Stimulated activated CD8-positive, alpha-beta memory T cell treated with anti-CD3 and anti-CD28 coated beads, Interleukin-15, amount 100 ng/mL, for 48 hours (primary cell): ENCODE measurements around the gene SLCO3A1.
A peak's percentile ranks its signal among the peaks of the same experiment; 100 is the strongest.

Experiments
- DNase-seq, 2 donors: peaks; one replicate each; pipeline ENCODE4 v3.0.0-alpha.2; 2020; ENCODE audit warnings: low read depth in 2 of 2

Gene SLCO3A1

DNA sequence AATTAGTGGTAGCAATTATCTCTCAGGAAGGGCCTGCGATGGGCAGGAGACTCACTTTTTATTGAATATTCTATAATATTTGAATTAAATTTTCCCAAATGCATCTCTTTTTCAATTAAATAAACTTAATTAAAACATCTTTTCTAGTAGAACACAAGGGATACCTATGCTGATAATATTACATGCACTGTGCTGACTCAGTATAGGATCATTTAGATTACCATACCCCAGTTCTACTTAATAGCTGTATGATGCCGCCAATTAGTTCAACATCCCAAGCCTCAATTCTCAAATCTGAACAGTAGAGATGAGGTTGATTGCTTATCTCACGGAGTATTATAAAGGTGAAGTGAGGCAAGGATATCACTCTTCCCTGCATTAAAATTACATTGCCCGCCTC, 149.2 kb downstream of the SLCO3A1 start:
- DNase-seq, result no peak

GRCh38 chr15:92003515-92004067, 150.1 kb downstream of the SLCO3A1 start:
- DNase-seq, result no peak

DNA sequence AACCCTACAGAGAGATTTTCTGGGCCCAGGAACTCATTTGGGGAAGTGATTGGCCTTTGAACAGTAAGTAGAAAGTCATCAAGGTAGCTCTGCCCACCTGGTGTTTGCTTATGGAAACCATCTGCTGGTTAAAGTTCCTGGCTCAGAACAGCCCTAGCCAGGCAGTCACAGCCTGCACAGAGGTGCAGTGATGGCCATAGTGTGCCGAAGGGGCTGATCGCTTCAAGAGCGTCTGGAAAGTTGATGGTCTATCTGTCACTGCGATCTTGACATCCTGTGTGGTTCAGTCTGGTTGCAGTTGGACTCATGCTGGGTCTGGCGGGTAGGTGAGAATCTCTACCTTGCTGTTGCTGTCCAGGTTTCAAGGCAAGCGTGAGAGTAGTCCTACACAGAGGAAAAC, 151.6 kb downstream of the SLCO3A1 start:
- DNase-seq, result no peak

GRCh38 chr15:92006186-92007028, 152.9 kb downstream of the SLCO3A1 start:
- DNase-seq, result no peak

GRCh38 chr15:92009162-92009561, 155.7 kb downstream of the SLCO3A1 start:
- DNase-seq, result peak in 1 of 2 donors; percentile 32

GRCh38 chr15:92011611-92012367, 158.3 kb downstream of the SLCO3A1 start:
- peak in 1 of 2 donors; percentile 29 for DNase-seq

GRCh38 chr15:92012368-92012629, 158.8 kb downstream of the SLCO3A1 start:
- no peak for DNase-seq

DNA sequence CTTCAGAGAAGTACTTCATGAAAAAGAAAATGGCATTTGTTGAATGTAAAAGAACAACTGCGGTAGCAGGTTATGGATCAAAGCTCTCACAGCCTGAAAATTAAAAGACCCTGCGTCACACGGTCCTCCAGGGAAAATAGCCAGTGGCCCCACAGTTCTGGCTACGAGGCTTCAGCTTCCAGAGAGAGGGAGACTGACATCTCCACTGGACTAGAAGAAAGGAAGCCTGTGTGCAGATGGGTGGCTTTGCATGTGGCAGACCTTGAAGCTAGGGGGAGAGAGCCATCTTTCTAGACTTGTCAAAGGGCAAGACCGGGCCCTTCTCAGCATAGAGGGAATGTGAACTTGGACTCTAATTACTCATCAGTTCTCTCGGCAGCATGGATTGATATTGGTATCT, 159.4 kb downstream of the SLCO3A1 start:
- DNase-seq, result no peak

- DNase-seq, result no peak
Measured at GRCh38 chr15:92014281-92015030, 160.9 kb downstream of the SLCO3A1 start.

GRCh38 chr15:92017882-92018534, 164.5 kb downstream of the SLCO3A1 start:
- no peak for DNase-seq

- DNase-seq, result no peak
Measured at GRCh38 chr15:92018535-92019239, 165.2 kb downstream of the SLCO3A1 start.

DNA sequence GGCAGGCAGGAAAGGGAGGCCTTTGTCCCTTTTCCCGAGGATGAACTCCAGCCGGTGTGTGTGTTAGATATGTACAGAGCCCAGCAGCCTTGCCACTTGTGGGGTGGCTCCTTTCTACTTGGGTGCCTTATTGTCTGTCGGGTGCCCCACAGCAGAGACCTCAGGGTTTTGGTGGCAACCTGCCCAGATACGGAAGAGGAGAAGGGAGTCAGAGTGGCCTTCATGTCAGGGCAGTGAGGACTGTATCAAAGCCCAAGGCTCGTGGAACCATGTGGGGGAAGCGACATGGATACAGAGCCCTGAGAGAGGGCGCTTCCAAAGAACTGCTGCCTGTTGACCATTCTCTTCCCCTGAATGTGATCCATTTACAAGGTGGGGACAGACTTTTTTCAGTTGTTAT, 166.2 kb downstream of the SLCO3A1 start:
- no peak for DNase-seq

DNA sequence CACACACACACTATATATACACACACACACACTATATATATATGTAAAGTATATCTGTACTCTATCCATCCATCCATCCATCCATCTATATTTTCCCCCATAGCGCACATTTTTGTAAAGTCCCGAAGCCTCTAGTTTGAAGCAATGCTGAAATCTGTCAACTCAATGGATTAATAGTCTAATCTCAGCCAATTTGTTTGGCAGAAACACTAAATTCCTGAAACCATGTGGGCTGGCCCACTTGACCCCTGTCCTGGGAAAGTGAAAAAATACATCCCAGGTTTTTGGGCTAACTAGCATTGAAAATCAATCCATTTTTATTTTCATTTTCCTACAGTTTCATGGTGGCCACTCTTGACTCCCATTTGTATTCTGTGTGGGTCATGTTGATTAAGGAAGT, 166.7 kb downstream of the SLCO3A1 start:
- no peak for DNase-seq

DNA sequence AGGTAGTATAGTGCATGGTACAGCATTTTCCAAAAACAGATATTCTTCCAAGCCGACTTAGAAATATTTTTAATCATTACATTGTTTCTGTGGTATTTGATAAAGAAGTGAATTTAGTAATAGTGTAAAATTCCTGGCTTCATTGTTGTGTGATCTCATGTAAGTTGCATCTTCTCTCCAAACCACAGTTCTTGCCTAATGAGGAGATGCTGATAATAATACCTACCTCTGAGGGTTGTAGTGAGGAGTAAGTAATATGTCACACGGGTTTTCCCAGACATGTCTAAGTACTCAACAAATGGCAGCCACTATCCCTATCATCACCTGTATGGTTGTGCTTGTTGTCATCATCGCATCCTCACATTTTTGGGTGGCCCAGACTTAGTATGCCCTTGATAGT, 167.3 kb downstream of the SLCO3A1 start:
- no peak for DNase-seq

DNA sequence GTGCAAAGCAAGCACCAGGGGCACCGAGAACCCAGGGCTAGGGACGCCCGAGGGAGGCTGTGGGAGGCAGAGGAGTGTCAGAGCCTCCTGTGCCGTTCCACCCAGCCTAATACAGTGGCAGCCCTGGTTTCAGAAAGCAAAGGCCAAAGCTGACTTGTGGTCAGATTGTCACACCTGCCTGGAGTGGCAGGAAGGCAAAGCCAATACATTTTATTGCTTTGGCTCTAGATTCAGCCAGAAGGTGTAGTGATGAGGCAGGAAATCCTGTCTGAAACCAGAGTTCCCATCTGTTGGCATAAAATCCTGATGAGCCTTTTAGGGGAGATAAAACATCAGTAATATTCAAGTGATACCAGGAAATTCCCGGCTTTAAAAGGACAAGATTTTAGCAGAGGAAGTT, 168.3 kb downstream of the SLCO3A1 start:
- DNase-seq, result no peak

DNA sequence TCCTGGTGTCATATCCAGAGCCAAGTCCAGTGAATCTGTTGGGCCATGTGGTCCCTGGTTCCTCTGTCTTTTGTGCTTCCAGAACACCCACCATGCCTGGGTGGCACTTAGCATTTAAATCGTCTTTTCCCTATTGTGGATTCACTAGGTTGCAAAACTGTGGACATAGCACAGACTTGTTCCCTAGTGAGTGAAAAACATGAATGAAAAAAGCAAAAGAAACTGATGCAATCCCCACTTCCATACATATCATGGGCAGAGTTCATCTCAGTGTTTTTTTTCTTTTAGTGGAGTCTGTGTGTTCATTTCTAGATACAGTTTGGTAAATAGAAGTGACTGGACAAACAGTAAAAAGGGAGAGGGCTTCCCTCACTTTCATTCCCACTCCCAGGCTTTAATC, 170.5 kb downstream of the SLCO3A1 start:
- DNase-seq, result no peak

GRCh38 chr15:92025706-92026270, 172.3 kb downstream of the SLCO3A1 start:
- no peak for DNase-seq

DNA sequence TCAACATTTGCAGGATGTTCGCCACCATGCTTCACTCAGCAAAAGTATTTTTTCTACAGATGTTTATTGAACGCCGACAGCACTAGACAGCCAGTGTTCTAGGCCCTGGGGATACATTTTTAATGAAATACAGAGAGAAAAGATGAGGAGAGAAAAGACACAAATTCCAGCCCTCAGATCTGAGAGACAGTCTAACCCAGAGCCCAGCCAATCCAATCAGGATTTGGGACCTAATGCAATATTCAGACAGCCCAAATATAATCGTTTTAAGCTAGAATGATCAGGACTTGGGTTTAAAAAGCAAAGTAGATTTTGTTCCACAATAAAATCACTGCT, 174.8 kb downstream of the SLCO3A1 start:
- no peak for DNase-seq

GRCh38 chr15:92029767-92030166, 176.3 kb downstream of the SLCO3A1 start:
- no peak for DNase-seq

DNA sequence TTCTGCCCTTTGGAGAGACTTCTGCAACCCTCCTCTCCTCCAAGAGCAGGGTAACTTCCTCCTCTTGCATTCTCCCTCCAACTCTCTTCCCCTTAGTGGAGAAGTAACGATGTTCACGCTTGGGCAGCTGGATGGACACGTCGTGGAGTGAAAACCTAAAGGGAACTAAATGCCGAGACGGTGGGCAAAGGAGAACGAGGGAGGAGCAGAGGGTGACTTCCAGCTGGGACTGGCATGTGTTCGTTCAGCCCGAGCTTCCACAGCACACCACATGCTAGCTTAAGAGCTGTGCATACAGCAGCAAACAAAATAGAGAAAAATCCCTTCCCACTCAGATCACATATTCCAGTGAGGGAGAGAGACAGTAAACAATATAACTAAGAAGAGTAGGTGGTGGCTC, 179.8 kb downstream of the SLCO3A1 start:
- no peak for DNase-seq

- no peak for DNase-seq
Measured at GRCh38 chr15:92033723-92034122, 180.2 kb downstream of the SLCO3A1 start.
